Measurements from ENCODE around the gene GADD45A. TPM values are rescaled to one million over a fixed set of nuclear protein-coding genes. Genes with fewer than 3 reads are reported as not detected.
"Not testable (repeated sequence)": the region's sequence is repeated elsewhere in the genome, so short reads cannot be mapped to it uniquely, and the experiment has no call there.

GADD45A gene
- total RNA-seq, result 46.6 TPM
- long read RNA-seq, transcript GADD45A-202 (4 exons, 1,496 nt), result major isoform, 77 of 84 reads
- long read RNA-seq, partial matches to known transcripts, result 5 of 84 reads
- long read RNA-seq, other reads (novel, unspliced or antisense), result 2 of 84 reads

GRCh38 chr1:67685067-67685557 lies at the start of gene GADD45A:
Gene GADD45A (plus strand): TSS chr1:67685201. CDS start chr1:67685495, 294 bp downstream.
- peak; percentile 98 for DNase-seq
- intact Hi-C loops (cut with micrococcal nuclease), result loop anchor here (10.0 kb wide), 1 partner anchor 120 kb away; no protein-coding TSS in a partner anchor
- ATAC-seq, result peak; percentile 92

GRCh38 chr1:67636146-67636545 lies 48.9 kb upstream of the GADD45A start:
- intact Hi-C loops (cut with micrococcal nuclease), result no loop called here
- DNase-seq (no peak), ATAC-seq (no peak)

- intact Hi-C loops (cut with micrococcal nuclease), result no loop called here
- no peak for DNase-seq
- ATAC-seq, result no peak
Observed at GRCh38 chr1:67639361-67639760, 45.6 kb upstream of the GADD45A start.

- ATAC-seq (peak; percentile 23), DNase-seq (peak; percentile 41)
- intact Hi-C loops (cut with micrococcal nuclease), result no loop called here
Observed at GRCh38 chr1:67642629-67643028, 42.4 kb upstream of the GADD45A start.

GRCh38 chr1:67644566-67644965 lies 40.4 kb upstream of the GADD45A start:
- ATAC-seq (no peak), DNase-seq (no peak)
- intact Hi-C loops (cut with micrococcal nuclease), result no loop called here

GRCh38 chr1:67645495-67646144 lies 39.4 kb upstream of the GADD45A start:
- ATAC-seq, result peak; percentile 84
- intact Hi-C loops (cut with micrococcal nuclease), result no loop called here
- DNase-seq, result peak; percentile 71

- DNase-seq, result peak; percentile 80
- intact Hi-C loops (cut with micrococcal nuclease), result no loop called here
Observed at GRCh38 chr1:67646145-67647035, 38.6 kb upstream of the GADD45A start.

GRCh38 chr1:67647036-67647798 lies 37.8 kb upstream of the GADD45A start:
- DNase-seq, result no peak
- ATAC-seq, result peak; percentile 78
- intact Hi-C loops (cut with micrococcal nuclease), result no loop called here

More at GRCh38 chr1:67646145-67647035, 38.6 kb upstream of the GADD45A start:
- ATAC-seq, result peak; percentile 79

GRCh38 chr1:67647814-67648358 lies 37.1 kb upstream of the GADD45A start:
- intact Hi-C loops (cut with micrococcal nuclease), result no loop called here
- ATAC-seq, result no peak
- DNase-seq, result no peak

GRCh38 chr1:67648582-67649326 lies 36.2 kb upstream of the GADD45A start:
- ATAC-seq (no peak), DNase-seq (no peak)
- intact Hi-C loops (cut with micrococcal nuclease), result no loop called here

- ATAC-seq (no peak), DNase-seq (no peak)
- intact Hi-C loops (cut with micrococcal nuclease), result no loop called here
Observed at GRCh38 chr1:67650061-67650460, 34.9 kb upstream of the GADD45A start.

- ATAC-seq (no peak), DNase-seq (no peak)
- intact Hi-C loops (cut with micrococcal nuclease), result no loop called here
Observed at GRCh38 chr1:67651031-67651430, 34.0 kb upstream of the GADD45A start.

- ATAC-seq (no peak), DNase-seq (no peak)
- intact Hi-C loops (cut with micrococcal nuclease), result no loop called here
Observed at GRCh38 chr1:67652800-67653199, 32.2 kb upstream of the GADD45A start.

GRCh38 chr1:67653304-67653703 lies 31.7 kb upstream of the GADD45A start:
- no peak for DNase-seq
- intact Hi-C loops (cut with micrococcal nuclease), result no loop called here
- ATAC-seq, result no peak

- ATAC-seq (no peak), DNase-seq (no peak)
- intact Hi-C loops (cut with micrococcal nuclease), result no loop called here
Observed at GRCh38 chr1:67655581-67655980, 29.4 kb upstream of the GADD45A start.

- DNase-seq; intact Hi-C loops (cut with micrococcal nuclease); ATAC-seq: not testable (repeated sequence)
Observed at GRCh38 chr1:67657152-67657551, 27.8 kb upstream of the GADD45A start.

- intact Hi-C loops (cut with micrococcal nuclease), result no loop called here
- no peak for DNase-seq
- no peak for ATAC-seq
Observed at GRCh38 chr1:67659229-67659628, 25.8 kb upstream of the GADD45A start.

GRCh38 chr1:67662884-67663283 lies 22.1 kb upstream of the GADD45A start:
- DNase-seq (no peak), ATAC-seq (no peak)
- intact Hi-C loops (cut with micrococcal nuclease), result no loop called here
